D721Med (cell line): Measurements from ENCODE around the gene ZFYVE16.
"Not testable (repeated sequence)": the region's sequence is repeated elsewhere in the genome, so short reads cannot be mapped to it uniquely, and the experiment has no call there.

ENCODE experiments used
- DNase-seq: peaks from one replicate; pipeline ENCODE4 v3.0.0; 2011; ENCODE audit warnings: low spot score; ENCODE audit not compliant: insufficient read length
- FAIRE-seq: peaks from 2 replicates; lab custom pipeline; 2011; peaks lifted over from hg19 to GRCh38; lab: Jason Lieb, UNC
- TF ChIP-seq, protein P1 (sequence below): IDR thresholded peaks from 2 replicates; pipeline ENCODE4 v1.5.1; 2012; ENCODE audit warnings: mild to moderate bottlenecking, control low read depth; ENCODE audit not compliant: insufficient read depth; ENCODE audit errors: missing control alignments

The ZFYVE16 gene

GRCh38 chr5:80491296-80491695 lies 83.4 kb downstream of the ZFYVE16 start:
- DNase-seq: no peak
- TF ChIP-seq, protein P1, sequence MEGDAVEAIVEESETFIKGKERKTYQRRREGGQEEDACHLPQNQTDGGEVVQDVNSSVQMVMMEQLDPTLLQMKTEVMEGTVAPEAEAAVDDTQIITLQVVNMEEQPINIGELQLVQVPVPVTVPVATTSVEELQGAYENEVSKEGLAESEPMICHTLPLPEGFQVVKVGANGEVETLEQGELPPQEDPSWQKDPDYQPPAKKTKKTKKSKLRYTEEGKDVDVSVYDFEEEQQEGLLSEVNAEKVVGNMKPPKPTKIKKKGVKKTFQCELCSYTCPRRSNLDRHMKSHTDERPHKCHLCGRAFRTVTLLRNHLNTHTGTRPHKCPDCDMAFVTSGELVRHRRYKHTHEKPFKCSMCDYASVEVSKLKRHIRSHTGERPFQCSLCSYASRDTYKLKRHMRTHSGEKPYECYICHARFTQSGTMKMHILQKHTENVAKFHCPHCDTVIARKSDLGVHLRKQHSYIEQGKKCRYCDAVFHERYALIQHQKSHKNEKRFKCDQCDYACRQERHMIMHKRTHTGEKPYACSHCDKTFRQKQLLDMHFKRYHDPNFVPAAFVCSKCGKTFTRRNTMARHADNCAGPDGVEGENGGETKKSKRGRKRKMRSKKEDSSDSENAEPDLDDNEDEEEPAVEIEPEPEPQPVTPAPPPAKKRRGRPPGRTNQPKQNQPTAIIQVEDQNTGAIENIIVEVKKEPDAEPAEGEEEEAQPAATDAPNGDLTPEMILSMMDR: no peak
- no peak for FAIRE-seq

GRCh38 chr5:80492741-80493140 lies 84.9 kb downstream of the ZFYVE16 start:
- DNase-seq (no peak), FAIRE-seq (no peak)
- TF ChIP-seq, protein P1: no peak

GRCh38 chr5:80493443-80493842 lies 85.6 kb downstream of the ZFYVE16 start:
- DNase-seq, FAIRE-seq: not testable (repeated sequence)

- TF ChIP-seq, protein P1: no peak
- DNase-seq (no peak), FAIRE-seq (no peak)
Measured at GRCh38 chr5:80495891-80496290, 88.0 kb downstream of the ZFYVE16 start.

GRCh38 chr5:80502800-80503199 lies 94.9 kb downstream of the ZFYVE16 start:
- DNase-seq: no peak
- TF ChIP-seq, protein P1: no peak
- no peak for FAIRE-seq

DNA sequence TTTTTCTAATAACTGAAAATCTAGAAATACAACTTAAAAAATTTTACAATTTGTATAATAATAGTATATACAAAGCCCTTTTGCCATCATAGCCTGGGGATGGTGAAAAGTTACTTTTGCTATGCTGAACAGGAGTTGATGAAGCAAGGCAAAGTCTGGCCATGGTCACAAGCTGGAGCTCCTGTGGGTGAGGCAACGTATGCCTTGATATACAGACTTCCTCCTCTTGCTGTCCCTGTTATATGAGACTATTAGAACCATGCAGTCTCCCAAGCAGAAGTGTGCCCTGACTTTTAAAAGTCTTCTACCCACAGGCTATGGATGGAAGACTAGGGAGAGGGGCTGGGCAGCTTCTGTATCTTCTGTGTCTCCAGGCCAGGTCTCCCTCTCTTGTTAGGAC lies 95.8 kb downstream of the ZFYVE16 start:
- DNase-seq (no peak), FAIRE-seq (no peak)
- TF ChIP-seq, protein P1: no peak

GRCh38 chr5:80504833-80505232 lies 97.0 kb downstream of the ZFYVE16 start:
- TF ChIP-seq, protein P1: no peak
- DNase-seq (no peak), FAIRE-seq (no peak)

GRCh38 chr5:80507663-80508062 lies 99.8 kb downstream of the ZFYVE16 start:
- DNase-seq (no peak), FAIRE-seq (no peak)
- TF ChIP-seq, protein P1: no peak
